Neutrophil (primary cell): Measurements from ENCODE around the gene RTF2.

ENCODE experiments used
- H3K27ac ChIP-seq: fragments of 200-600 bp; sonication (generic); 2 replicates; pipeline ENCODE4 v1.5.1; 2016; ENCODE audit warnings: mild to moderate bottlenecking, moderate library complexity
- H3K27me3 ChIP-seq: fragments of 200-600 bp; sonication (generic); 2 replicates; pipeline ENCODE4 v1.6.0; 2016; ENCODE audit warnings: mild to moderate bottlenecking
- H3K36me3 ChIP-seq: fragments of 200-600 bp; sonication (generic); 2 replicates; pipeline ENCODE4 v1.5.1; 2017
- H3K4me1 ChIP-seq, 2 experiments: fragments of 200-600 bp in 1 of 2; sonication (generic) in 1 of 2; 1 replicate in 1 of 2; 2 replicates in 1 of 2; pipeline versions ENCODE4 v1.5.1 to v1.6.1; 2013 to 2016; ENCODE audit warnings: low read depth in 1 of 2, low read length in 1 of 2, mild to moderate bottlenecking in 1 of 2, moderate library complexity in 1 of 2; ENCODE audit not compliant: control insufficient read depth in 1 of 2, insufficient read depth in 1 of 2
- H3K4me3 ChIP-seq, 2 experiments: fragments of 200-600 bp in 1 of 2; sonication (generic) in 1 of 2; 1 replicate in 1 of 2; 2 replicates in 1 of 2; pipeline ENCODE4 v1.5.1; 2013 to 2016; ENCODE audit warnings: low read depth in 1 of 2, low read length in 1 of 2, mild to moderate bottlenecking in 1 of 2, moderate library complexity in 1 of 2
- H3K9me3 ChIP-seq: fragments of 200-600 bp; sonication (generic); 2 replicates; pipeline ENCODE4 v1.5.1; 2016
- CTCF ChIP-seq: fragments of 200-600 bp; sonication (generic); IDR thresholded peaks from 2 replicates; pipeline ENCODE4 v1.5.1; 2016; ENCODE audit warnings: antibody characterized with exemption

The RTF2 gene

GRCh38 chr20:56428410-56428809 lies 40.0 kb upstream of the RTF2 start:
- Histone ChIP-seq H3K9me3 (no peaks in the 10 kb centered on the region), H3K36me3 (peaks cover 7% of the 10 kb centered on the region), H3K27me3 (no peaks in the 10 kb centered on the region), H3K4me1 (peaks cover 83% of the 10 kb centered on the region in 2 experiments), H3K4me3 (peak overlapping the region; percentile 64 to 72), H3K27ac (peak overlapping the region; percentile 97)
- no peak for TF ChIP-seq CTCF

- H3K4me1 ChIP-seq = peaks cover 78 to 83% of the 10 kb centered on the region in 2 experiments
- H3K9me3 ChIP-seq = no peaks in the 10 kb centered on the region
- H3K4me3 ChIP-seq = peak overlapping the region; percentile 64 to 72
- no peak for TF ChIP-seq CTCF
- peaks cover 12% of the 10 kb centered on the region for H3K36me3 ChIP-seq
- no peaks in the 10 kb centered on the region for H3K27me3 ChIP-seq
- H3K27ac ChIP-seq = peak overlapping the region; percentile 97
Observed at GRCh38 chr20:56428881-56429280, 39.5 kb upstream of the RTF2 start.

GRCh38 chr20:56429502-56429901 lies 38.9 kb upstream of the RTF2 start:
- Histone ChIP-seq H3K4me3 (peak overlapping the region; percentile 64 to 72), H3K27ac (peak overlapping the region; percentile 97)
- TF ChIP-seq CTCF = no peak

DNA sequence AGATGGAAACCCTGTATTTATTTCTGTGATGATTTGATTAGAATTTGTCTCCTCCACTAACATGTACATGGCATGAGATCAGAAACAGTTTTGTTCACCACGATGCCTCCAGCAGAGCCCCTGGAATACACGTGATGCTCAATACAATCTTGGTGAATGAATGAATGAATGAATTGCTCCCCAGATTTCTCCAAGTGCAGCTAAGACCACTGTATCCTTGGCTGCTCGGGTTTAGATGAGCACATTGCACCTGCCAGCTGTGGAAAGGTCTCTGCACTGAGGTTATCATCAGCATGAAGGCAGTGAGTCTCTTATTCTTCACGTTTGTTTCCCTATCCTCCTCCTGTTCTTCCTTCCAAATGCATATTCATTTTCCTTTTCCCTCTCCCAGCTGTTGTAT lies 38.5 kb upstream of the RTF2 start:
- peak overlapping the region; percentile 97 for H3K27ac ChIP-seq
- peak overlapping the region; percentile 64 to 72 for H3K4me3 ChIP-seq
- TF ChIP-seq CTCF = no peak
- H3K36me3 ChIP-seq = peaks cover 12% of the 10 kb centered on the region
- H3K27me3 ChIP-seq = no peaks in the 10 kb centered on the region
- no peaks in the 10 kb centered on the region for H3K9me3 ChIP-seq
- peaks cover 67 to 73% of the 10 kb centered on the region in 2 experiments for H3K4me1 ChIP-seq

More at GRCh38 chr20:56429502-56429901, 38.9 kb upstream of the RTF2 start:
- Histone ChIP-seq H3K9me3 (no peaks in the 10 kb centered on the region), H3K4me1 (peaks cover 72 to 78% of the 10 kb centered on the region in 2 experiments), H3K36me3 (peaks cover 12% of the 10 kb centered on the region), H3K27me3 (no peaks in the 10 kb centered on the region)

GRCh38 chr20:56430461-56430860 lies 38.0 kb upstream of the RTF2 start:
- Histone ChIP-seq H3K27me3 (no peaks in the 10 kb centered on the region), H3K36me3 (peaks cover 12% of the 10 kb centered on the region), H3K4me1 (peaks cover 62 to 68% of the 10 kb centered on the region in 2 experiments), H3K4me3 (peak overlapping the region; percentile 64 to 72), H3K27ac (peak overlapping the region; percentile 97), H3K9me3 (no peaks in the 10 kb centered on the region)
- no peak for TF ChIP-seq CTCF

DNA sequence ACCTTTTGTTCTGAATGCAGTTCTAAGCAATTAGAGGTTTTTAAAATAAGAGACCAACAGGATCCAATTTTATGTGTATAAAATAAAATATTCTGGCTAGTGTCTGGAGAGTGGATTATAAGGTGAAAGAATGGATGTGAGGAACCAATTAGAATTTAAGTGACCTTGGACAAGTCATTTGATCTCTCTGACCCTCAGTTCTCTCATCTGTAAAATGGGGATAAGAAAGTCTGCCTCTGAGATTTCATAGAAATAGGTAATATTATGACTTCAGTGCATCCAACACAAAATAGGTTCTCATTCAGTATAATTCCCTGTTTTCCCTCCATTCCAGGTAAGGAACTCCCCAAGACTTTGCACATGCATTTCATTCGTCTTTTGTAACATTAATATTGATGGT lies 37.5 kb upstream of the RTF2 start:
- Histone ChIP-seq H3K4me1 (peaks cover 58 to 65% of the 10 kb centered on the region in 2 experiments), H3K9me3 (no peaks in the 10 kb centered on the region), H3K27ac (peak overlapping the region; percentile 97), H3K4me3 (peak overlapping the region in 1 of 2 experiments; percentile 72), H3K36me3 (peaks cover 12% of the 10 kb centered on the region), H3K27me3 (no peaks in the 10 kb centered on the region)
- no peak for TF ChIP-seq CTCF
